ENCODE results near the gene LRCH1. TPM values are rescaled to one million over a fixed set of nuclear protein-coding genes. Genes with fewer than 3 reads are reported as not detected.
A peak's percentile ranks its signal among the peaks of the same experiment; 100 is the strongest.

Gene LRCH1
- polyA plus RNA-seq, 1 donor = 16.3 TPM

- Histone ChIP-seq H3K36me3 (ENCODE audit: control insufficient read depth, insufficient read depth, low read length) (no peaks in the 10 kb centered on the region), H3K9me3 (ENCODE audit: control insufficient read depth, low read depth, low read length) (no peaks in the 10 kb centered on the region), H3K4me1 (ENCODE audit: control insufficient read depth, insufficient read depth, low read length) (no peaks in the 10 kb centered on the region), H3K27ac (ENCODE audit: low read length) (peak overlapping the region; percentile 47), H3K4me3 (ENCODE audit: low read length) (no peak overlapping the region), H3K27me3 (ENCODE audit: control insufficient read depth, insufficient read depth, low read length) (no peaks in the 10 kb centered on the region)
- DNase-seq = peak in 1 of 2 donors; percentile 69
- WGBS (ENCODE audit: insufficient coverage, low lambda C conversion rate) = 60% methylated on average over 1 of the region's 4 CpGs
These were observed 95.2 kb downstream of the LRCH1 start for GRCh38 chr13:46648166-46648607.

- WGBS (ENCODE audit: insufficient coverage, low lambda C conversion rate) = no CpG with 5 or more reads among the region's 1 CpG
- peak overlapping the region; percentile 40 for H3K27ac ChIP-seq (ENCODE audit: low read length)
- H3K27me3 ChIP-seq (ENCODE audit: control insufficient read depth, insufficient read depth, low read length) = no peaks in the 10 kb centered on the region
- DNase-seq = no peak
- no peak overlapping the region for H3K4me3 ChIP-seq (ENCODE audit: low read length)
- no peaks in the 10 kb centered on the region for H3K9me3 ChIP-seq (ENCODE audit: control insufficient read depth, low read depth, low read length)
- no peaks in the 10 kb centered on the region for H3K4me1 ChIP-seq (ENCODE audit: control insufficient read depth, insufficient read depth, low read length)
- H3K36me3 ChIP-seq (ENCODE audit: control insufficient read depth, insufficient read depth, low read length) = no peaks in the 10 kb centered on the region
These were observed 96.8 kb downstream of the LRCH1 start for GRCh38 chr13:46649816-46650215.

GRCh38 chr13:46654951-46655350 is 102.0 kb downstream of the LRCH1 start:
- H3K4me1 ChIP-seq (ENCODE audit: control insufficient read depth, insufficient read depth, low read length) = peaks cover 7% of the 10 kb centered on the region
- no peaks in the 10 kb centered on the region for H3K9me3 ChIP-seq (ENCODE audit: control insufficient read depth, low read depth, low read length)
- DNase-seq = no peak
- H3K4me3 ChIP-seq (ENCODE audit: low read length) = no peak overlapping the region
- H3K27ac ChIP-seq (ENCODE audit: low read length) = peak overlapping the region; percentile 30
- no peaks in the 10 kb centered on the region for H3K36me3 ChIP-seq (ENCODE audit: control insufficient read depth, insufficient read depth, low read length)
- WGBS (ENCODE audit: insufficient coverage, low lambda C conversion rate) = no CpG with 5 or more reads among the region's 1 CpG
- H3K27me3 ChIP-seq (ENCODE audit: control insufficient read depth, insufficient read depth, low read length) = no peaks in the 10 kb centered on the region

GRCh38 chr13:46655377-46656180 is 102.6 kb downstream of the LRCH1 start:
- Histone ChIP-seq H3K27ac (ENCODE audit: low read length) (peak overlapping the region; percentile 30), H3K9me3 (ENCODE audit: control insufficient read depth, low read depth, low read length) (no peaks in the 10 kb centered on the region), H3K4me3 (ENCODE audit: low read length) (no peak overlapping the region), H3K27me3 (ENCODE audit: control insufficient read depth, insufficient read depth, low read length) (no peaks in the 10 kb centered on the region), H3K36me3 (ENCODE audit: control insufficient read depth, insufficient read depth, low read length) (no peaks in the 10 kb centered on the region), H3K4me1 (ENCODE audit: control insufficient read depth, insufficient read depth, low read length) (peaks cover 11% of the 10 kb centered on the region)
- DNase-seq = no peak
- WGBS (ENCODE audit: insufficient coverage, low lambda C conversion rate) = no CpG with 5 or more reads among the region's 8 CpGs

GRCh38 chr13:46656786-46657185 is 103.8 kb downstream of the LRCH1 start:
- Histone ChIP-seq H3K27ac (ENCODE audit: low read length) (no peak overlapping the region), H3K36me3 (ENCODE audit: control insufficient read depth, insufficient read depth, low read length) (no peaks in the 10 kb centered on the region), H3K4me3 (ENCODE audit: low read length) (no peak overlapping the region), H3K27me3 (ENCODE audit: control insufficient read depth, insufficient read depth, low read length) (no peaks in the 10 kb centered on the region), H3K9me3 (ENCODE audit: control insufficient read depth, low read depth, low read length) (no peaks in the 10 kb centered on the region), H3K4me1 (ENCODE audit: control insufficient read depth, insufficient read depth, low read length) (peaks cover 18% of the 10 kb centered on the region)
- DNase-seq = no peak

- H3K36me3 ChIP-seq (ENCODE audit: control insufficient read depth, insufficient read depth, low read length) = no peaks in the 10 kb centered on the region
- peak in 1 of 2 donors; percentile 76 for DNase-seq
These were observed 106.6 kb downstream of the LRCH1 start for GRCh38 chr13:46659413-46660065.

GRCh38 chr13:46660416-46660815 is 107.4 kb downstream of the LRCH1 start:
- Histone ChIP-seq H3K4me3 (ENCODE audit: low read length) (no peak overlapping the region), H3K4me1 (ENCODE audit: control insufficient read depth, insufficient read depth, low read length) (peaks cover 50% of the 10 kb centered on the region), H3K9me3 (ENCODE audit: control insufficient read depth, low read depth, low read length) (no peaks in the 10 kb centered on the region), H3K27ac (ENCODE audit: low read length) (peak overlapping the region; percentile 86), H3K36me3 (ENCODE audit: control insufficient read depth, insufficient read depth, low read length) (no peaks in the 10 kb centered on the region), H3K27me3 (ENCODE audit: control insufficient read depth, insufficient read depth, low read length) (no peaks in the 10 kb centered on the region)
- DNase-seq = no peak
- WGBS (ENCODE audit: insufficient coverage, low lambda C conversion rate) = 49% methylated on average over 3 of the region's 3 CpGs

More at GRCh38 chr13:46659413-46660065, 106.6 kb downstream of the LRCH1 start:
- H3K4me3 ChIP-seq (ENCODE audit: low read length) = no peak overlapping the region
- no CpG with 5 or more reads among the region's 6 CpGs for WGBS (ENCODE audit: insufficient coverage, low lambda C conversion rate)
- no peaks in the 10 kb centered on the region for H3K9me3 ChIP-seq (ENCODE audit: control insufficient read depth, low read depth, low read length)
- H3K4me1 ChIP-seq (ENCODE audit: control insufficient read depth, insufficient read depth, low read length) = peaks cover 42% of the 10 kb centered on the region
- peak overlapping the region; percentile 53 for H3K27ac ChIP-seq (ENCODE audit: low read length)
- H3K27me3 ChIP-seq (ENCODE audit: control insufficient read depth, insufficient read depth, low read length) = no peaks in the 10 kb centered on the region

GRCh38 chr13:46660857-46661256 is 107.9 kb downstream of the LRCH1 start:
- H3K9me3 ChIP-seq (ENCODE audit: control insufficient read depth, low read depth, low read length) = no peaks in the 10 kb centered on the region
- H3K27ac ChIP-seq (ENCODE audit: low read length) = peak overlapping the region; percentile 86
- H3K36me3 ChIP-seq (ENCODE audit: control insufficient read depth, insufficient read depth, low read length) = no peaks in the 10 kb centered on the region
- no peaks in the 10 kb centered on the region for H3K27me3 ChIP-seq (ENCODE audit: control insufficient read depth, insufficient read depth, low read length)
- peak in 1 of 2 donors; percentile 77 for DNase-seq
- H3K4me3 ChIP-seq (ENCODE audit: low read length) = no peak overlapping the region
- no CpG with 5 or more reads among the region's 4 CpGs for WGBS (ENCODE audit: insufficient coverage, low lambda C conversion rate)
- peaks cover 54% of the 10 kb centered on the region for H3K4me1 ChIP-seq (ENCODE audit: control insufficient read depth, insufficient read depth, low read length)

GRCh38 chr13:46662690-46663089 is 109.7 kb downstream of the LRCH1 start:
- H3K9me3 ChIP-seq (ENCODE audit: control insufficient read depth, low read depth, low read length) = no peaks in the 10 kb centered on the region
- H3K27me3 ChIP-seq (ENCODE audit: control insufficient read depth, insufficient read depth, low read length) = no peaks in the 10 kb centered on the region
- H3K27ac ChIP-seq (ENCODE audit: low read length) = peak overlapping the region; percentile 5
- no peaks in the 10 kb centered on the region for H3K36me3 ChIP-seq (ENCODE audit: control insufficient read depth, insufficient read depth, low read length)
- DNase-seq = no peak
- WGBS (ENCODE audit: insufficient coverage, low lambda C conversion rate) = 14% methylated on average over 3 of the region's 3 CpGs
- no peak overlapping the region for H3K4me3 ChIP-seq (ENCODE audit: low read length)
- H3K4me1 ChIP-seq (ENCODE audit: control insufficient read depth, insufficient read depth, low read length) = peaks cover 67% of the 10 kb centered on the region

- Histone ChIP-seq H3K27ac (ENCODE audit: low read length) (no peak overlapping the region), H3K4me1 (ENCODE audit: control insufficient read depth, insufficient read depth, low read length) (peaks cover 67% of the 10 kb centered on the region)
- no CpG with 5 or more reads among the region's 3 CpGs for WGBS (ENCODE audit: insufficient coverage, low lambda C conversion rate)
These were observed 110.5 kb downstream of the LRCH1 start for GRCh38 chr13:46663206-46664037.

More at GRCh38 chr13:46663206-46664037, 110.5 kb downstream of the LRCH1 start:
- Histone ChIP-seq H3K27me3 (ENCODE audit: control insufficient read depth, insufficient read depth, low read length) (no peaks in the 10 kb centered on the region), H3K9me3 (ENCODE audit: control insufficient read depth, low read depth, low read length) (no peaks in the 10 kb centered on the region), H3K36me3 (ENCODE audit: control insufficient read depth, insufficient read depth, low read length) (no peaks in the 10 kb centered on the region), H3K4me3 (ENCODE audit: low read length) (no peak overlapping the region)
- no peak for DNase-seq

All from large intestine (tissue), 3 donors.